ENCODE results near the gene DDIT3.
"Not testable (repeated sequence)": the region's sequence is repeated elsewhere in the genome, so short reads cannot be mapped to it uniquely, and the experiment has no call there.

Gene DDIT3

DNA sequence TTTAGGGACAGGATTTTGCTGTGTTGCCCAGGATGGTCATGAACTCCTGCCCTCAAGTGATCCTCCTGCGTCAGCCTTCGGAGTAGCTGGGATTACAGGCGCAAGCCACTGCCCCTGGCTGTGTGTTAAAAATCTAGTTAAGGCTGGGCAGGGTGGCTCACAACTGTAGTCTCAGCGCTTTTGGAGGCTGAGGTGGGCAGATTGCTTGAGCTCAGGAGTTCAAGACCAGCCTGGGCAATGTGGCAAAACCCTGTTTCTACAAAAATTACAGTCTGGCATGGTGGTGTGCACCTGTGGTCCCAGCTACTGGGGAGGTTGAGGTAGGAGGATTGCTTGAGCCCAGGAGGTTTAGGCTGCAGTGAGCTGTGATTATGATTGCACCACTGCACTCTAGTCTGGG lies 9.2 kb downstream of the DDIT3 start:
- Histone ChIP-seq H3K4me3 (replicated peaks; ENCODE audit: low read depth, low read length) (no peak overlapping the region), H3K27me3 (replicated peaks; ENCODE audit: control insufficient read depth, insufficient read depth, low read length) (no peaks in the 10 kb centered on the region), H3K36me3 (ENCODE audit: control insufficient read depth, insufficient read depth, low read length) (peaks cover 24% of the 10 kb centered on the region)
- no peak for DNase-seq (ENCODE audit: extremely low read depth, insufficient read length)
- TF ChIP-seq, protein P1, sequence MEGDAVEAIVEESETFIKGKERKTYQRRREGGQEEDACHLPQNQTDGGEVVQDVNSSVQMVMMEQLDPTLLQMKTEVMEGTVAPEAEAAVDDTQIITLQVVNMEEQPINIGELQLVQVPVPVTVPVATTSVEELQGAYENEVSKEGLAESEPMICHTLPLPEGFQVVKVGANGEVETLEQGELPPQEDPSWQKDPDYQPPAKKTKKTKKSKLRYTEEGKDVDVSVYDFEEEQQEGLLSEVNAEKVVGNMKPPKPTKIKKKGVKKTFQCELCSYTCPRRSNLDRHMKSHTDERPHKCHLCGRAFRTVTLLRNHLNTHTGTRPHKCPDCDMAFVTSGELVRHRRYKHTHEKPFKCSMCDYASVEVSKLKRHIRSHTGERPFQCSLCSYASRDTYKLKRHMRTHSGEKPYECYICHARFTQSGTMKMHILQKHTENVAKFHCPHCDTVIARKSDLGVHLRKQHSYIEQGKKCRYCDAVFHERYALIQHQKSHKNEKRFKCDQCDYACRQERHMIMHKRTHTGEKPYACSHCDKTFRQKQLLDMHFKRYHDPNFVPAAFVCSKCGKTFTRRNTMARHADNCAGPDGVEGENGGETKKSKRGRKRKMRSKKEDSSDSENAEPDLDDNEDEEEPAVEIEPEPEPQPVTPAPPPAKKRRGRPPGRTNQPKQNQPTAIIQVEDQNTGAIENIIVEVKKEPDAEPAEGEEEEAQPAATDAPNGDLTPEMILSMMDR (IDR thresholded peaks at IDR 0.05; ENCODE audit: insufficient read depth, low read length, poor library complexity, severe bottlenecking), result no peak

DNA sequence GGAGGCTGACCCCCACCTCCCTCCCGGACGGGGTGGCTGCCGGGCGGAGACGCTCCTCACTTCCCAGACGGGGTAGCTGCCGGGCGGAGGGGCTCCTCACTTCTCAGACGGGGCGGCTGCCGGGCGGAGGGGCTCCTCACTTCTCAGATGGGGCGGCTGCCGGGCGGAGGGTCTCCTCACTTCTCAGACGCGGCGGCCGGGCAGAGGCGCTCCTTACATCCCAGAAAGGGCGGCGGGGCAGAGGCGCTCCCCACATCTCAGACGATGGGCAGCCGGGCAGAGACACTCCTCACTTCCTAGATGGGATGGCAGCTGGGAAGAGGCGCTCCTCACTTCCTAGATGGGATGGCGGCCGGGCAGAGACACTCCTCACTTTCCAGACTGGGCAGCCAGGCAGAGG lies 12.5 kb downstream of the DDIT3 start:
- H3K4me3 ChIP-seq (replicated peaks; ENCODE audit: low read depth, low read length); H3K27me3 ChIP-seq (replicated peaks; ENCODE audit: control insufficient read depth, insufficient read depth, low read length); DNase-seq (ENCODE audit: extremely low read depth, insufficient read length): not testable (repeated sequence)
- peaks cover 16% of the 10 kb centered on the region for H3K36me3 ChIP-seq (ENCODE audit: control insufficient read depth, insufficient read depth, low read length)

DNA sequence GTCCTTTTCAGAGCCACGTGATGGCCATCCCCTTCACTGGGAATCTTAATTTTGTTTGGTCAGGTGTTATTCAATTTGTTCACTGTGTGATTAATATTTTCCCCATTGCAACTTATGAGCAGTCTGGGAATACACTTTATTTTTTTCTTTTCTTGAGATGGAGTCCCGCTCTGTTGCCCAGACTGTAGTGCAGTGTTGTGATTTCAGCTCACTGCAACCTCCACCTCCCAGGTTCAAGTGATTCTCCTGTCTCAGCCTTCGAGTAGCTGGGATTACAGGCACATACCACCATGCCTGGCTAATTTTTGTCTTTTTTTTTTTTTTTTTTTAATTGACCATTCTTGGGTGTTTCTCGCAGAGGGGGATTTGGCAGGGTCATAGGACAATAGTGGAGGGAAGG lies 13.8 kb downstream of the DDIT3 start:
- DNase-seq (ENCODE audit: extremely low read depth, insufficient read length); H3K4me3 ChIP-seq (replicated peaks; ENCODE audit: low read depth, low read length); H3K27me3 ChIP-seq (replicated peaks; ENCODE audit: control insufficient read depth, insufficient read depth, low read length): not testable (repeated sequence)
- H3K36me3 ChIP-seq (ENCODE audit: control insufficient read depth, insufficient read depth, low read length), result peaks cover 13% of the 10 kb centered on the region

DNA sequence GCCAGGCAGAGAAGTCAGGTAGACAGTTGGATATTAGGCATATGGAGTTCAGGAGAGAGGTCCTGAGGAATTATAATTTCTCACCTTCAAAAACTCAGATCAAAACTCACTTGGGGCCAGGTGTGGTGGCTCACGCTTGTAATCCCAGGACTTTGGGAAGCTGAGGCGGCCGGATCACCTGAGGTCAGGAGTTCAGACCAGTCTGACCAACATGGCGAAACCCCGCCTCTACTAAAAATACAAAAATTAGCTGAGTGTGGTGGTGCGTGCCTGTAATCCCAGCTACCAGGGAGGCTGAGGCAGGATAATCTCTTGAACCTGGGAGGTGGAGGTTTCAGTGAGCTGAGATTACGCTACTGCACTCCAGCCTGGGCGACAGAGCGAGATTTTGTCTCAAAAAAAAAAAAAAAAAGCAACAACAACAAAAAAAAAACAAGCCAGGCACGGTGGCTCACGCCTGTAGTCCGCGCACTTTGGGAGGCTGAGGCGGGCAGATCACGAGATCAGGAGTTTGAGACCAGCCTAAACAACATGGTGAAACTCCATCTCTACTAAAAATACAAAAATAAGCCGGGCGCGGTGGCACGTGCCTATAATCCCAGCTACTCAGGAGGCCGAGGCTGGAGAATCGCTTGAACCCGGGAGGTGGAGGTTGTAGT lies 17.9 kb downstream of the DDIT3 start:
- H3K27me3 ChIP-seq (replicated peaks; ENCODE audit: control insufficient read depth, insufficient read depth, low read length); DNase-seq (ENCODE audit: extremely low read depth, insufficient read length); H3K4me3 ChIP-seq (replicated peaks; ENCODE audit: low read depth, low read length): not testable (repeated sequence)
- peaks cover 29% of the 10 kb centered on the region for H3K36me3 ChIP-seq (ENCODE audit: control insufficient read depth, insufficient read depth, low read length)

DNA sequence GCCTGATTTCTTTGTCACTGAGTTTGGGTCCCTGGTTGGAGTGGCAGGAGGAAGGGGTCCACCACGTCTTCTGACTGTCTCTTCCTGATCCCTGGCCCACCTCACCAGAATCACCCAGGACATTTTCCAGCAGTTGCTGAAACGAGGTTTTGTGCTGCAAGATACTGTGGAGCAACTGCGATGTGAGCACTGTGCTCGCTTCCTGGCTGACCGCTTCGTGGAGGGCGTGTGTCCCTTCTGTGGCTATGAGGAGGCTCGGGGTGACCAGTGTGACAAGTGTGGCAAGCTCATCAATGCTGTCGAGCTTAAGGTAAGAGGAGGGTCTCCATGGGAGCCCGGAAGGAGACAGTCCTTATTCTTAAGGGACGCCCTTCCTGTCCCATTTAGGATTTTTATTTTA lies 20.1 kb downstream of the DDIT3 start:
- TF ChIP-seq, protein P1 (IDR thresholded peaks at IDR 0.05; ENCODE audit: insufficient read depth, low read length, poor library complexity, severe bottlenecking), result no peak
- no peaks in the 10 kb centered on the region for H3K27me3 ChIP-seq (replicated peaks; ENCODE audit: control insufficient read depth, insufficient read depth, low read length)
- DNase-seq (ENCODE audit: extremely low read depth, insufficient read length), result no peak
- H3K4me3 ChIP-seq (replicated peaks; ENCODE audit: low read depth, low read length), result no peak overlapping the region
- H3K36me3 ChIP-seq (ENCODE audit: control insufficient read depth, insufficient read depth, low read length), result peaks cover 23% of the 10 kb centered on the region

DNA sequence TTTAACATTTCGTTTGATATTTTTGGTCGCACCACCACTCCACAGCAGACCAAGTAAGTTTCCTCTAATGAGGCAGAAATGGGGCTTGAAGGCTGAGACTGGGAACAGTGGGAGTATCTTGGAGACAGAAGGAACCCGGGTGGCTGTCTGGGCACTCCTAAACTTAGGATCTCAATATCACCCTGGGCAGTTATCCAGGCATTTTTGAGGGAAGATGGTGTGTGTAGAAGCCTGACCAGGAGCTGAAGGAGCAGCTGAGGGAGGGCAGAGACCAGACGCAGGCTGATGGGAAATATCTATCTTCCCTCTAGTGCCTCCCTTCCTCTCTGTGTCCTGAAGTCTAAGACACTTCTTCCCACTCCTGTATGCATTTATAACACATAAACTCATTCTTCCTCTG lies 21.7 kb downstream of the DDIT3 start:
- Histone ChIP-seq H3K27me3 (replicated peaks; ENCODE audit: control insufficient read depth, insufficient read depth, low read length) (no peaks in the 10 kb centered on the region), H3K4me3 (replicated peaks; ENCODE audit: low read depth, low read length) (no peak overlapping the region), H3K36me3 (ENCODE audit: control insufficient read depth, insufficient read depth, low read length) (peaks cover 21% of the 10 kb centered on the region)
- no peak for DNase-seq (ENCODE audit: extremely low read depth, insufficient read length)
- TF ChIP-seq, protein P1 (IDR thresholded peaks at IDR 0.05; ENCODE audit: insufficient read depth, low read length, poor library complexity, severe bottlenecking), result no peak

DNA sequence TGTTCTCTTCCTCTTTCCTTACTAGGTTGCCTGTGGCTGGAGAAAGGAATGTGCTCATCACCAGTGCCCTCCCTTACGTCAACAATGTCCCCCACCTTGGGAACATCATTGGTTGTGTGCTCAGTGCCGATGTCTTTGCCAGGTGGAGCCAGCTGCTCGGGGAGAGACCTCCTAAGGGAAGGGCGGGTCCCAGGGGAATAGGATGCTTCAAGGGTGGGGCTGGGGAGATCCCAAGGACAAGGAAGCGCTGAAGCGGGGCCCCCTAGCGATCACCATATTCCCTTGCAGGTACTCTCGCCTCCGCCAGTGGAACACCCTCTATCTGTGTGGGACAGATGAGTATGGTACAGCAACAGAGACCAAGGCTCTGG lies 22.2 kb downstream of the DDIT3 start:
- TF ChIP-seq, protein P1 (IDR thresholded peaks at IDR 0.05; ENCODE audit: insufficient read depth, low read length, poor library complexity, severe bottlenecking), result no peak
- Histone ChIP-seq H3K4me3 (replicated peaks; ENCODE audit: low read depth, low read length) (no peak overlapping the region), H3K27me3 (replicated peaks; ENCODE audit: control insufficient read depth, insufficient read depth, low read length) (no peaks in the 10 kb centered on the region), H3K36me3 (ENCODE audit: control insufficient read depth, insufficient read depth, low read length) (peaks cover 21% of the 10 kb centered on the region)
- DNase-seq (ENCODE audit: extremely low read depth, insufficient read length), result no peak
